ENCODE results near the gene GLYATL1B.

- no peak for TF ChIP-seq POLR2A (IDR thresholded peaks at IDR 0.05; ENCODE audit: borderline replicate concordance, extremely low read depth, insufficient read depth, insufficient read length)
- TF ChIP-seq YY1 (IDR thresholded peaks at IDR 0.05; ENCODE audit: extremely low read depth, insufficient replicate concordance, low read depth, low read length) = no peak
These were observed 28.2 kb downstream of the GLYATL1B start for GRCh38 chr11:59114344-59114743.
